Breast epithelium (tissue), 3 donors: ENCODE data around the gene C16orf86.

ENCODE experiments used
- CTCF ChIP-seq, 3 donors: fragments of 450-650 bp; IDR thresholded peaks; one replicate each; pipeline ENCODE4 v1.5.1; 2016 to 2017; ENCODE audit warnings: antibody characterized with exemption in 3 of 3, mild to moderate bottlenecking in 3 of 3, moderate library complexity in 3 of 3
- POLR2A ChIP-seq: fragments of 450-650 bp; IDR thresholded peaks from one replicate; pipeline ENCODE4 v1.6.1; 2016; ENCODE audit warnings: antibody characterized with exemption, mild to moderate bottlenecking, moderate library complexity
- POLR2AphosphoS5 ChIP-seq, 3 donors: sonication (generic); formaldehyde crosslinking; IDR thresholded peaks; one replicate each; pipeline ENCODE4 v1.6.1; 2017; ENCODE audit warnings: antibody characterized with exemption in 3 of 3

GRCh38 chr16:67655363-67655762 lies 11.3 kb upstream of the C16orf86 start:
- TF ChIP-seq CTCF (IDR thresholded peaks at IDR 0.05) (no peak), POLR2A (no peak), POLR2AphosphoS5 (IDR thresholded peaks at IDR 0.05) (no peak)
